AG04450 (cell line): ENCODE data around the gene RHBDF1. TPM values are rescaled to one million over a fixed set of nuclear protein-coding genes. Genes with fewer than 3 reads are reported as not detected.
"Not testable (repeated sequence)": the region's sequence is repeated elsewhere in the genome, so short reads cannot be mapped to it uniquely, and the experiment has no call there.

Experiments
- CTCF ChIA-PET: fragments of 300-600, 350-600 bp; formaldehyde crosslinking; extraction: SDS; loops from one replicate; lab custom pipeline; 2022; ENCODE audit warnings: antibody characterized with exemption, inconsistent platforms; lab: Charles Lee
- POLR2A ChIA-PET: fragments of 350-600 bp; formaldehyde crosslinking; extraction: SDS; loops from one replicate; lab custom pipeline; 2021; ENCODE audit warnings: antibody characterized with exemption, inconsistent platforms; lab: Yijun Ruan, JAX
- DNase-seq: peaks from one replicate; pipeline ENCODE4 v3.0.0-alpha.2; 2011; ENCODE audit warnings: low read depth, low spot score
- H3K27ac ChIP-seq: one replicate; pipeline ENCODE4 v1.5.1; 2012; ENCODE audit warnings: low read depth, low read length, control low read depth
- H3K27me3 ChIP-seq: one replicate; pipeline ENCODE4 v1.6.0; 2012; ENCODE audit warnings: low read length; ENCODE audit not compliant: control insufficient read depth, insufficient read depth
- H3K4me3 ChIP-seq: 2 replicates; pipeline ENCODE4 v1.5.1; 2011; ENCODE audit warnings: mild to moderate bottlenecking, low read depth, low read length, control low read depth
- H3K9me3 ChIP-seq: 2 replicates; pipeline ENCODE4 v1.5.1; 2012; ENCODE audit warnings: low read length; ENCODE audit not compliant: control insufficient read depth, insufficient read depth
- polyA plus RNA-seq: library from polyadenylated mRNA; depleted of rRNA; stranded (reverse); fragments of >200 nt; gene quantifications from 2 replicates; pipeline ENCODE4 v1.2.3, GENCODE V29; 2011
- TF ChIP-seq, protein P1 (sequence below): IDR thresholded peaks from 2 replicates; pipeline ENCODE4 v1.5.1; 2011; ENCODE audit warnings: low read depth, low read length, control low read depth, inconsistent platforms

The RHBDF1 gene
- polyA plus RNA-seq, 1 experiment, result 50.2 TPM

DNA sequence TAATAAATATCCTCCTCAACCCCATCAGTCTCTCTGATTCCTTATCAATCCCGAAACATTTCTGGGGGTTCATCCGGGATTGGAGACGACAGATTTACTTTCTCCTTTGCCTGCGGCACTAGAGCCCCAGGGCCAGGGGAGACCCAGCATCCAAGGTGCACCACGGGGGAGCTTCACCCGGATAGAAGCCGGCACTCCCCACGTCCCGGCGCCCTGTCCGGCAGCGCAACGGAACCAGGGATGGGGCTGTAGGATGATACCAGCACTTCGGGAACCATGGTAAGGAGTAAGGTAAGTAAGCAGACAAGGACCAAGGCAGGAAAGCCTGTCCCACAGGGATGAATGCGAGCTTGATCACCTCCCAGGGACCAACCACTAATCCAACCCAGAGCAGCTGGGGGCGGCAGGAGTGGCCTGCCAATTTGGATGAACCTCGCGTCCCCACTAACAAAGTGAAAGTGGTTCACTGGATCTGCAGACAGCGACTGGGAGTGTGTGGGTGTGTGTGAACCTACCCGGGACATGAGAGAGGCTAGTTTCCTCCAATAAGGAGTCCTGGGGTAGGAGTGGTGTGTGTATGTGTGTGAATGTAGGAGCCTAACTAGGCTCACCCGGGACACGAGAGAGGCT, 30.9 kb downstream of the RHBDF1 start:
- ChIA-PET POLR2A (no interaction called here), CTCF (interaction anchor here (1.0 kb wide), 1 partner anchor 24 kb away, joined by 3 read pairs; no protein-coding TSS in a partner anchor)

DNA sequence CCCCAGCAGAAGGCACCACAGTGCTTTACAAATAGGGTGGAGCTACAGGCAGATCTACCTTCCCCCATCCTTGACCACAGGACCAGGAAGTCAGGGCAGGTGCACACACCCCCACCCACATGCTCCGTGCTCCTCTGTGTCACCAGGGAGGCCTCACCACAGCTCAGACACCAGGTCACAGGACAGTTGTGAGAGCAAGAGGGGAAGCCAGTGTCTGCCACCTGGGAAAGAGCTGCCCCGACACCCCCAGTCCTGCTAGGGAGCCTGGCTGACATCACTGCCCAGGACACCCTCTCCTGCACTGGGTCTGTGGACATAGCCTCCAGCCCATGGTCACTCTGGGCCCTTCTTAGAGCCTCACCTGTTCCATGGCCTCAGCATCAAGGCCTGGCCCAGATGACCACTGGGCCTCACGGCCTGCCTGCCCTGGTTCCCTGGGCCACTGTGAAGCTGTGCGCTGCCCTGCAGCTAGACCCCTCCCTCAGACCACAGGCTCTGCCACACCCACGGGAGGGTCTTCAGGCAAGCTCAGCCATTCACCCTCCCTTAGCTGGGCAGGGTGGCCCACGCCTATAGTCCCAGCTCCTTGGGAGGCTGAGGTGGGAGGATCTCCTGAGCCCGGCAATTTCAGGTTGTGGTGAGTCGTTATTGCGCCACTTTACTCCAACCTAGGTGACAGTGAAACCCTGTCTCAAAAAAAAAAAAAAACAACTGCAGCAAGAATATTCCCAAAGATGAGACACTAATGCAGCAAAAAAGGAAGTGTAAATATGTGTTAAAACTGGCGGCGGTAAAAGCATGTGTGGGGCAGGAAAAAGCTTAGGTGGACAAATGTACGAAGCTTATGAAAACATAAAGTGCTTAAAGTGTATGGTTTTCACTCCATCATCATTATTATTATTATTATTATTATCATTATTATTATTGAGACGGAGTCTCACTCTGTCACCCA, 33.2 kb downstream of the RHBDF1 start:
- ChIA-PET POLR2A (no interaction called here), CTCF (no interaction called here)
- H3K27ac ChIP-seq, result no peak overlapping the region
- TF ChIP-seq, protein P1, sequence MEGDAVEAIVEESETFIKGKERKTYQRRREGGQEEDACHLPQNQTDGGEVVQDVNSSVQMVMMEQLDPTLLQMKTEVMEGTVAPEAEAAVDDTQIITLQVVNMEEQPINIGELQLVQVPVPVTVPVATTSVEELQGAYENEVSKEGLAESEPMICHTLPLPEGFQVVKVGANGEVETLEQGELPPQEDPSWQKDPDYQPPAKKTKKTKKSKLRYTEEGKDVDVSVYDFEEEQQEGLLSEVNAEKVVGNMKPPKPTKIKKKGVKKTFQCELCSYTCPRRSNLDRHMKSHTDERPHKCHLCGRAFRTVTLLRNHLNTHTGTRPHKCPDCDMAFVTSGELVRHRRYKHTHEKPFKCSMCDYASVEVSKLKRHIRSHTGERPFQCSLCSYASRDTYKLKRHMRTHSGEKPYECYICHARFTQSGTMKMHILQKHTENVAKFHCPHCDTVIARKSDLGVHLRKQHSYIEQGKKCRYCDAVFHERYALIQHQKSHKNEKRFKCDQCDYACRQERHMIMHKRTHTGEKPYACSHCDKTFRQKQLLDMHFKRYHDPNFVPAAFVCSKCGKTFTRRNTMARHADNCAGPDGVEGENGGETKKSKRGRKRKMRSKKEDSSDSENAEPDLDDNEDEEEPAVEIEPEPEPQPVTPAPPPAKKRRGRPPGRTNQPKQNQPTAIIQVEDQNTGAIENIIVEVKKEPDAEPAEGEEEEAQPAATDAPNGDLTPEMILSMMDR, result no peak
- DNase-seq, result no peak
- H3K27me3 ChIP-seq, result no peaks in the 10 kb centered on the region
- H3K4me3 ChIP-seq, result no peak overlapping the region
- H3K9me3 ChIP-seq, result no peaks in the 10 kb centered on the region; the same call in 1 of the 2 replicates

More for the DNA sequence above, 30.9 kb downstream of the RHBDF1 start:
- TF ChIP-seq, protein P1, result no peak
- Histone ChIP-seq H3K27me3 (no peaks in the 10 kb centered on the region), H3K9me3 (no peaks in the 10 kb centered on the region; the same call in 1 of the 2 replicates), H3K4me3 (no peak overlapping the region), H3K27ac (peak overlapping the region; percentile 21)
- DNase-seq, result no peak

DNA sequence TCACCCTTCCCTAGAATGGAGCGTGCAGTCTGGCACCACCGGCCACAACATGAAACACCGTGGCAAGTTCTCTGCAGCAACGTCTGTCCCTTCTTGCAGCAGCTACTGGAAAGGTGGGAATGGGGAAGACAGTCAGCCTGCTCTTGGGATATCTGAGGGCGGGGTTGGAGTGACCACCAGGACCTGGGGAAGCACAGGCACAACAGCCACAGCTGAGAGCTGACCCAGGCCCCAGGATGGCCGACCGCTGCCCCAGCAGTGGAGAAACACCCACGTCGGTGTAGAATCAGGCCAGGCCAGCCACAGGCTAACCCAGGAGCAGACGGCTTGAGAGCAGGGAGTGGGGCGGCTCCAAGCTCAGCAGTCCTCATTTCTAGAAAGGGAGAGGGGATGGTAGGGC, 34.2 kb downstream of the RHBDF1 start:
- H3K27ac ChIP-seq, POLR2A ChIA-PET, H3K4me3 ChIP-seq, H3K9me3 ChIP-seq, DNase-seq, CTCF ChIA-PET, H3K27me3 ChIP-seq: not testable (repeated sequence)

DNA sequence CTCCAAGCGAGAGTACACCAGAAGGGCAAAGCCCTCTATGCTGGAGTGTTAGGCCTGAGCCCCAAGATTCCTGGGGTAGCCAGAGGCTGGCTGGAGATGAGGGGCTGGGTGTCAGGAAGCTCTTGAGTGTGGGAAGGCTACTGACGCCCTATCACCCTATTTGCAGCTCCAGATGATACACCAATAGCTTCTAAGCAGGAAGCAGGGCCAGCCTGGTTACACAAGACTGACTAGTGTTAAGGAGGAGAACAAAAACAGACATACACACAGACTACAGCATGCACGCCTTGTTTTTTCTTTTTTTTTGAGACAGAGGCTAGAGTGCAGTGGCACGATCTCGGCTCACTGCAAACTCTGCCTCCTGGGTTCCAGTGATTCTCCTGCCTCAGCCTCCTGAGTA, 34.9 kb downstream of the RHBDF1 start:
- H3K27me3 ChIP-seq, result no peaks in the 10 kb centered on the region
- no peak overlapping the region for H3K4me3 ChIP-seq
- no peak for DNase-seq
- no peak overlapping the region for H3K27ac ChIP-seq
- H3K9me3 ChIP-seq, result no peaks in the 10 kb centered on the region; the same call in 1 of the 2 replicates
- TF ChIP-seq, protein P1, result no peak
- ChIA-PET POLR2A (no interaction called here), CTCF (no interaction called here)

DNA sequence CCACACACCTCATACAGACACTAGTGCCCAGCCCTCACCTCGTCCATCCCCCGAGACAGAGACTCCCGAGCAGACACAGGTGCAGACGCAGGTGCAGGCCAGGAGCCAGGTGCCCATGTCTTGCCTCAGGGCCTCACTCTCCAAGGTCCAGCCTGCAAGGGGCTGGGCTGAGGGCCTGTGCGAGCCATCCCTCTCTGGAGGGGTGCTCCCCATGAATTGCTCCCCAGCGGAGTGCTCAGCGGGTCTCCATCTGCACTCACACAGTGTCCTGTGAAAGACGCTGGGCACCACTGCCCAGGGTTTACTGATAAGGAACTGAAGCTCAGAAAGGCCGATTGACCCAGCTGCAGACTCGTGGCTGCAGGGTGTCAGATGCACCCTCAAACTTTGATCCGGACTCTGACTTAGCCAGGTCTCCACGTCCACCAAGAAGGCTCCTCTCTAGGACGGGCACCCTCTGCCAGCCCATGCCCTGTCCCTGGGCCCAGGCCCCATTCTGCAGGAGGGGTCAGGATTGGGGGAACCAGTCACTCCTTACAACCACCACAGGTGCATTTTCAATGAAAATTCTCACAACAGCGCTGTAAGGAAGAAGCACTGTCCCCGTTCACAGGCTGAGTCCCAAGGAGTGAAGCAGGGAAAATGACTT, 36.0 kb downstream of the RHBDF1 start:
- ChIA-PET CTCF (no interaction called here), POLR2A (no interaction called here)
- H3K27ac ChIP-seq, result no peak overlapping the region
- H3K4me3 ChIP-seq, result no peak overlapping the region
- no peaks in the 10 kb centered on the region; the same call in 1 of the 2 replicates for H3K9me3 ChIP-seq
- no peaks in the 10 kb centered on the region for H3K27me3 ChIP-seq
- no peak for DNase-seq
- TF ChIP-seq, protein P1, result no peak
